ENCODE measurements around the gene ZSWIM6. TPM values are rescaled to one million over a fixed set of nuclear protein-coding genes. Genes with fewer than 3 reads are reported as not detected.

Gene ZSWIM6
- total RNA-seq, 1 experiment from 2014 or later = 13.2 TPM

DNA sequence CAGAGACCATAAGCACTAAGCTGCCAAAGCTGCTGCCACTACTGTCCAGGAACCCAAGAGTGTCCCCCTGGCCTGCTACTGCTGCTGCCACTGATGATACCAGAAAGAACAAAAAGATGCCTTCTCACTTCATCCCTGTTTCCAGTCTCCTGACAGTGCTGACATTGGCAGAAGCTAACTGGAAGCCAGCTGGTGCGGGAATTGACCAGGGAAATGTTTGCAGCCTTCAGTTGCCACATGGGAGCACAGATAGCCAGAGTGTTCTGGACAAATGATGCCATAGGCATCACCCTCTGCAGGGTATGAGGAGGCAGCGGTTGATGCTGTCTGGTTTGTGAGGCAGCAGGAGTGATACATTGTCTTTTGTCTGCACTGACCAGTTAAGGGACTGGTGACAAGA is 258.4 kb downstream of the ZSWIM6 start:
- Mint-ChIP-seq H3K9me3 (ENCODE audit: low read depth, unreplicated experiment) (no peaks in the 10 kb centered on the region), H3K36me3 (ENCODE audit: insufficient read depth, unreplicated experiment) (no peaks in the 10 kb centered on the region), H3K4me1 (ENCODE audit: low read depth, unreplicated experiment) (no peaks in the 10 kb centered on the region), H3K4me3 (ENCODE audit: low read depth, unreplicated experiment) (no peak overlapping the region), H3K27ac (ENCODE audit: unreplicated experiment) (no peak overlapping the region), H3K27me3 (ENCODE audit: unreplicated experiment) (peaks cover 19% of the 10 kb centered on the region)
- intact Hi-C loops (cut with micrococcal nuclease; ENCODE audit: unreplicated experiment) = no loop called here
- no peak for DNase-seq
- no TSS peak for BruUV-seq (replicated peaks)
- CTCF ChIA-PET = interaction anchor here (0.6 kb wide), 1 partner anchor 50 kb away, joined by 8 read pairs; no protein-coding TSS in a partner anchor
- TF ChIP-seq, protein P1, sequence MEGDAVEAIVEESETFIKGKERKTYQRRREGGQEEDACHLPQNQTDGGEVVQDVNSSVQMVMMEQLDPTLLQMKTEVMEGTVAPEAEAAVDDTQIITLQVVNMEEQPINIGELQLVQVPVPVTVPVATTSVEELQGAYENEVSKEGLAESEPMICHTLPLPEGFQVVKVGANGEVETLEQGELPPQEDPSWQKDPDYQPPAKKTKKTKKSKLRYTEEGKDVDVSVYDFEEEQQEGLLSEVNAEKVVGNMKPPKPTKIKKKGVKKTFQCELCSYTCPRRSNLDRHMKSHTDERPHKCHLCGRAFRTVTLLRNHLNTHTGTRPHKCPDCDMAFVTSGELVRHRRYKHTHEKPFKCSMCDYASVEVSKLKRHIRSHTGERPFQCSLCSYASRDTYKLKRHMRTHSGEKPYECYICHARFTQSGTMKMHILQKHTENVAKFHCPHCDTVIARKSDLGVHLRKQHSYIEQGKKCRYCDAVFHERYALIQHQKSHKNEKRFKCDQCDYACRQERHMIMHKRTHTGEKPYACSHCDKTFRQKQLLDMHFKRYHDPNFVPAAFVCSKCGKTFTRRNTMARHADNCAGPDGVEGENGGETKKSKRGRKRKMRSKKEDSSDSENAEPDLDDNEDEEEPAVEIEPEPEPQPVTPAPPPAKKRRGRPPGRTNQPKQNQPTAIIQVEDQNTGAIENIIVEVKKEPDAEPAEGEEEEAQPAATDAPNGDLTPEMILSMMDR (IDR thresholded peaks at IDR 0.05; ENCODE audit: unreplicated experiment) = no peak

DNA sequence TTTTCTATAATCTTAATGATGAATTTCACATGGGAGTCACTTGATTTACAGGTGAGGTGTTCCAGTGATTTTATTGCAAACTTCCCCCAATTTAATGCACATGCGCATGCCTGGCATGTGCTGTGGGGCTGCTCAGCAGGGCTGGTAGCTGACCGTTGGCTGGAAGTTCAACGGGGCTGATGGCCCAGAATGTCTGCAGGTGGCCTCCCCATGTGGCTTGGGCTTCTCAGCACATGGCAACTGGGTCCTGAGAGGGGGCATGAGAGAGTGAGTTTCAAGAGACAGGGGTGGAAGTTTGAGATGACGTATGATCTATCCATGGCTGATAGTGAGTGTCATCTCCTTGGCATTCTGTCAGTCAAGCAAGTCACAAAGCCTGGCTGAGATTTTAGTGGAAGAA is 259.8 kb downstream of the ZSWIM6 start:
- intact Hi-C loops (cut with micrococcal nuclease; ENCODE audit: unreplicated experiment) = no loop called here
- no peaks in the 10 kb centered on the region for H3K9me3 Mint-ChIP-seq (ENCODE audit: low read depth, unreplicated experiment)
- peaks cover 18% of the 10 kb centered on the region for H3K27me3 Mint-ChIP-seq (ENCODE audit: unreplicated experiment)
- no peak overlapping the region for H3K4me3 Mint-ChIP-seq (ENCODE audit: low read depth, unreplicated experiment)
- H3K36me3 Mint-ChIP-seq (ENCODE audit: insufficient read depth, unreplicated experiment) = no peaks in the 10 kb centered on the region
- DNase-seq = no peak
- H3K4me1 Mint-ChIP-seq (ENCODE audit: low read depth, unreplicated experiment) = peaks cover 8% of the 10 kb centered on the region
- BruUV-seq (replicated peaks) = no TSS peak
- H3K27ac Mint-ChIP-seq (ENCODE audit: unreplicated experiment) = no peak overlapping the region
- CTCF ChIA-PET = no interaction called here
- TF ChIP-seq, protein P1 (IDR thresholded peaks at IDR 0.05; ENCODE audit: unreplicated experiment) = no peak

DNA sequence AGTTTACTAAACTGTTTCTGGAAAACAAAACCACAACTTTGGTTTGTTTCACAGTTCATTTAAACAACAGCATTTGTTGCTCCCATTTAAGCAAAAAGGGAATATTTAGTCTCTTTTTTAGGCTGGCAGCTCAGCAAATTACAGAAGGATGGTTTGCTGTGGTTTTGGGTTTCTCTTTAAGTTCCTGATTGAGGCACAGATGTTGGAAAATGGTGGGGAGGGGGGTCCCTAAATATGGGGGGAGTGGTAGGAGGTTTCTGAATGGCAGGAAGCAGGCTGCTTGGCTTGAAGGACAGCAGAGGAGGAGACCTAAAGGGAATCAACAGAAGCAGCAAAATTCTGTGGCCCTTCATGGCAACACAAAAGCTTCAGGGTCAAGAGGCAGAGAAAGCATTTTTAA is 263.4 kb downstream of the ZSWIM6 start:
- no peaks in the 10 kb centered on the region for H3K36me3 Mint-ChIP-seq (ENCODE audit: insufficient read depth, unreplicated experiment)
- intact Hi-C loops (cut with micrococcal nuclease; ENCODE audit: unreplicated experiment) = no loop called here
- no peak for DNase-seq
- H3K27ac Mint-ChIP-seq (ENCODE audit: unreplicated experiment) = no peak overlapping the region
- peaks cover 23% of the 10 kb centered on the region for H3K4me1 Mint-ChIP-seq (ENCODE audit: low read depth, unreplicated experiment)
- BruUV-seq (replicated peaks) = no TSS peak
- CTCF ChIA-PET = no interaction called here
- TF ChIP-seq, protein P1 (IDR thresholded peaks at IDR 0.05; ENCODE audit: unreplicated experiment) = no peak
- H3K4me3 Mint-ChIP-seq (ENCODE audit: low read depth, unreplicated experiment) = no peak overlapping the region
- peaks cover 9% of the 10 kb centered on the region for H3K27me3 Mint-ChIP-seq (ENCODE audit: unreplicated experiment)
- H3K9me3 Mint-ChIP-seq (ENCODE audit: low read depth, unreplicated experiment) = no peaks in the 10 kb centered on the region

Other genes with a start within 250 kb of the ZSWIM6 start
- gene SMIM15, start 169.8 kb upstream of the ZSWIM6 start, total RNA-seq (2022) = 89.6 and 100 TPM in 2 replicates